HepG2 (cell line): ENCODE measurements around the gene EML2. TPM values are rescaled to one million over a fixed set of nuclear protein-coding genes. Genes with fewer than 3 reads are reported as not detected.

Experiments used
- ATAC-seq: fragments of 200-7000 bp; cut with Tn5 transposase; 3 replicates; pipeline ENCODE4 v1.9.1; 2020; ENCODE audit warnings: mild to moderate bottlenecking, moderate library complexity
- BruUV-seq: library from RNA; stranded (reverse); fragments of 400-500 nt; replicated peaks from 2 replicates; lab custom pipeline; 2021; lab: Mats Ljungman, UMichigan
- CTCF ChIA-PET: fragments of 300-600 bp; formaldehyde crosslinking; extraction: SDS; loops from one replicate; lab custom pipeline; 2021; ENCODE audit warnings: low total read pairs, inconsistent platforms, low intra/inter-chr PET ratio; lab: Yijun Ruan, JAX
- POLR2A ChIA-PET: fragments of 350-600 bp; sonication (Branson Sonifier 250); formaldehyde crosslinking; loops from one replicate; lab custom pipeline; 2020; ENCODE audit warnings: antibody characterized with exemption, inconsistent platforms; lab: Yijun Ruan, JAX
- DNase-seq: peaks from one replicate; pipeline ENCODE4 v3.0.0-alpha.2; 2015; ENCODE audit warnings: low spot score
- FAIRE-seq: peaks from 3 replicates; lab custom pipeline; 2011; peaks lifted over from hg19 to GRCh38; lab: Jason Lieb, UNC
- H2AFZ ChIP-seq: one replicate; pipeline ENCODE4 v1.6.1; 2011; ENCODE audit warnings: low read length, inconsistent platforms
- H3K27ac ChIP-seq: fragments of 300-600 bp; 3 replicates; pipeline ENCODE4 v1.8.0; 2011; ENCODE audit warnings: mixed run types, mild to moderate bottlenecking, mixed read lengths, low read length, inconsistent platforms; ENCODE audit not compliant: insufficient read depth; ENCODE audit errors: extremely low read length
- H3K27me3 ChIP-seq, 2 experiments: fragments of 200-600 bp in 1 of 2; 2 replicates in 1 of 2; 3 replicates in 1 of 2; pipeline versions ENCODE4 v1.6.0 to v1.8.0; 2011; ENCODE audit warnings: low read length in 2 of 2, mild to moderate bottlenecking in 2 of 2, moderate library complexity in 2 of 2, inconsistent platforms in 1 of 2; ENCODE audit not compliant: insufficient read depth in 2 of 2, control insufficient read depth in 1 of 2
- H3K36me3 ChIP-seq, 2 experiments: fragments of 200-600 bp in 1 of 2; replicated peaks in 1 of 2; 2 replicates in 1 of 2; 3 replicates in 1 of 2; pipeline versions ENCODE4 v1.5.1 to v1.8.0; 2011; ENCODE audit warnings: low read length in 2 of 2, inconsistent platforms in 1 of 2; ENCODE audit not compliant: insufficient read depth in 2 of 2, control insufficient read depth in 1 of 2
- H3K4me1 ChIP-seq: 2 replicates; pipeline ENCODE4 v1.5.1; 2012; ENCODE audit warnings: low read length, inconsistent platforms; ENCODE audit not compliant: insufficient read depth
- H3K4me2 ChIP-seq: 2 replicates; pipeline ENCODE4 v1.6.0; 2011; ENCODE audit warnings: low read depth, low read length, inconsistent platforms
- H3K4me3 ChIP-seq, 3 experiments: fragments of 200-600 bp in 1 of 3; sonication (generic), shearing (Covaris generic) in 1 of 3; replicated peaks in 1 of 3; 2 replicates each; pipeline ENCODE4 v1.5.1; 2011 to 2016; ENCODE audit warnings: low read length in 3 of 3, inconsistent platforms in 2 of 3, low read depth in 2 of 3, mild to moderate bottlenecking in 2 of 3, control low read depth in 1 of 3, mixed read lengths in 1 of 3; ENCODE audit not compliant: insufficient read depth in 1 of 3
- H3K79me2 ChIP-seq: one replicate; pipeline ENCODE4 v1.6.1; 2011; ENCODE audit warnings: low read length, inconsistent platforms; ENCODE audit not compliant: insufficient read depth
- H3K9ac ChIP-seq: 2 replicates; pipeline ENCODE4 v1.6.0; 2011; ENCODE audit warnings: mild to moderate bottlenecking, low read depth, low read length, inconsistent platforms; ENCODE audit not compliant: insufficient read depth
- H3K9me3 ChIP-seq: 2 replicates; pipeline ENCODE4 v1.5.1; 2012; ENCODE audit warnings: mild to moderate bottlenecking, low read length
- H4K20me1 ChIP-seq: 2 replicates; pipeline ENCODE4 v1.6.0; 2011; ENCODE audit warnings: inconsistent platforms, mild to moderate bottlenecking, low read length, moderate library complexity; ENCODE audit not compliant: insufficient read depth
- CCAR2 ChIP-seq: fragments of 200-400 bp; formaldehyde crosslinking; optimal IDR thresholded peaks from 2 replicates; pipeline ENCODE3; 2018; ENCODE audit warnings: low read depth, mild to moderate bottlenecking, low read length, moderate library complexity
- CREBL2 ChIP-seq: sonication (generic); formaldehyde crosslinking; IDR thresholded peaks from 2 replicates; pipeline ENCODE4 v1.8.1; 2023; ENCODE audit warnings: missing genetic modification reagents, mild to moderate bottlenecking, borderline replicate concordance
- KLF16 ChIP-seq, 2 experiments: sonication (generic) in 1 of 2; formaldehyde crosslinking in 1 of 2; IDR thresholded peaks; 2 replicates each; pipeline versions ENCODE4 v1.6.1 to v1.8.0; 2016 to 2023; ENCODE audit warnings: missing genetic modification reagents in 2 of 2, missing compliant biosample characterization in 1 of 2
- MAFK ChIP-seq, 2 experiments: IDR thresholded peaks in 1 of 2; conservative IDR thresholded peaks in 1 of 2; 2 replicates each; pipeline ENCODE4 v1.6.1; 2011; ENCODE audit warnings: improper control_type of control experiment in 2 of 2, low read length in 2 of 2
- MEIS2 ChIP-seq: sonication (generic); formaldehyde crosslinking; IDR thresholded peaks from 2 replicates; pipeline ENCODE4 v1.9.0; 2021; ENCODE audit warnings: mild to moderate bottlenecking, missing genetic modification reagents
- MIER2 ChIP-seq: IDR thresholded peaks from 2 replicates; pipeline ENCODE4 v1.6.1; 2016; ENCODE audit warnings: missing biosample characterization, missing genetic modification reagents
- TRIM24 ChIP-seq: sonication (generic); formaldehyde crosslinking; IDR thresholded peaks from 2 replicates; pipeline ENCODE4 v1.8.0; 2022; ENCODE audit warnings: mild to moderate bottlenecking, missing genetic modification reagents
- ZNF12 ChIP-seq: sonication (generic); formaldehyde crosslinking; IDR thresholded peaks from 2 replicates; pipeline ENCODE4 v1.5.0; 2020; ENCODE audit warnings: missing genetic modification reagents
- ZNF496 ChIP-seq: sonication (generic); formaldehyde crosslinking; IDR thresholded peaks from 2 replicates; pipeline ENCODE4 v1.8.1; 2023; ENCODE audit warnings: mild to moderate bottlenecking, moderate library complexity, missing genetic modification reagents; ENCODE audit not compliant: insufficient replicate concordance
- ZSCAN29 ChIP-seq: sonication (generic); formaldehyde crosslinking; conservative IDR thresholded peaks from 2 replicates; pipeline ENCODE4 v1.4.0; 2020; ENCODE audit warnings: mild to moderate bottlenecking, missing genetic modification reagents
- ZUFSP ChIP-seq: sonication (generic); formaldehyde crosslinking; IDR thresholded peaks from 2 replicates; pipeline ENCODE4 v1.9.0; 2021; ENCODE audit warnings: missing genetic modification reagents, mild to moderate bottlenecking, borderline replicate concordance
- WGBS: methylation state at CpG from one replicate; pipeline ENCODE4 v1.1.6; 2017; ENCODE audit warnings: low lambda C conversion rate; 5-methylcytosine and 5-hydroxymethylcytosine counted together
- in situ Hi-C: cut with HindIII; loops from 2 replicates; pipeline ENCODE4 v1.10.0; 2017; ENCODE audit warnings: low pct_unique_long_range_greater_than_20kb; ENCODE audit not compliant: extremely low pct_ligation_motif_present
- intact Hi-C: fragments of 100-400 bp; cut with micrococcal nuclease; formaldehyde crosslinking; loops from one replicate; pipeline ENCODE4 v1.10.0; 2022; ENCODE audit not compliant: unreplicated experiment
- polyA plus RNA-seq, 8 experiments: library from polyadenylated mRNA; depleted of rRNA in 3 of 8; stranded (reverse) in 7 of 8; unstranded in 1 of 8; fragments of >200 nt; fragmentation: Illumina TruSeq in 4 of 8; extraction: Trizol in 4 of 8; gene quantifications; 2 replicates each; pipeline versions ENCODE4 v1.2.1 to v1.2.3, GENCODE V29; 2011 to 2016; ENCODE audit warnings: low read depth in 4 of 8, missing spikeins in 1 of 8, mixed read lengths in 1 of 8; ENCODE audit not compliant: insufficient read depth in 1 of 8
- total RNA-seq, 5 experiments: library from RNA; depleted of rRNA; stranded (reverse); fragments of >200 nt; fragmentation: Illumina TruSeq; extraction: Trizol; gene quantifications; 2 replicates each; pipeline ENCODE4 v1.2.3, GENCODE V29; 2016; ENCODE audit warnings: low read depth in 1 of 5
- TF ChIP-seq, protein P1 (sequence below): sonication (generic); formaldehyde crosslinking; IDR thresholded peaks from 2 replicates; pipeline ENCODE4 v1.4.0; 2020; ENCODE audit warnings: missing genetic modification reagents
- TF ChIP-seq, protein P2 (sequence below): IDR thresholded peaks from 2 replicates; pipeline ENCODE4 v1.6.1; 2012; ENCODE audit warnings: low read depth, low read length, improper control_type of control experiment

EML2 gene
- total and polyA plus RNA-seq, 2 of the 13 experiments (the other 11 are each of a cell fraction or from before 2014, with no cell fraction given), result 7.3 to 12.9 TPM

GRCh38 chr19:45640849-45641273 lies 1.7 kb upstream of the EML2 start (continued):
- TF ChIP-seq, protein P1, sequence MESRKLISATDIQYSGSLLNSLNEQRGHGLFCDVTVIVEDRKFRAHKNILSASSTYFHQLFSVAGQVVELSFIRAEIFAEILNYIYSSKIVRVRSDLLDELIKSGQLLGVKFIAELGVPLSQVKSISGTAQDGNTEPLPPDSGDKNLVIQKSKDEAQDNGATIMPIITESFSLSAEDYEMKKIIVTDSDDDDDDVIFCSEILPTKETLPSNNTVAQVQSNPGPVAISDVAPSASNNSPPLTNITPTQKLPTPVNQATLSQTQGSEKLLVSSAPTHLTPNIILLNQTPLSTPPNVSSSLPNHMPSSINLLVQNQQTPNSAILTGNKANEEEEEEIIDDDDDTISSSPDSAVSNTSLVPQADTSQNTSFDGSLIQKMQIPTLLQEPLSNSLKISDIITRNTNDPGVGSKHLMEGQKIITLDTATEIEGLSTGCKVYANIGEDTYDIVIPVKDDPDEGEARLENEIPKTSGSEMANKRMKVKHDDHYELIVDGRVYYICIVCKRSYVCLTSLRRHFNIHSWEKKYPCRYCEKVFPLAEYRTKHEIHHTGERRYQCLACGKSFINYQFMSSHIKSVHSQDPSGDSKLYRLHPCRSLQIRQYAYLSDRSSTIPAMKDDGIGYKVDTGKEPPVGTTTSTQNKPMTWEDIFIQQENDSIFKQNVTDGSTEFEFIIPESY (CRISPR knock-in tag), result peak; percentile 55
- TF ChIP-seq KLF16 (CRISPR knock-in tag; IDR thresholded peaks at IDR 0.05), result peak in 1 of 2 experiments; percentile 14; a peak in 1 of 4 replicates
- TF ChIP-seq ZNF496 (CRISPR knock-in tag), result no peak

DNA sequence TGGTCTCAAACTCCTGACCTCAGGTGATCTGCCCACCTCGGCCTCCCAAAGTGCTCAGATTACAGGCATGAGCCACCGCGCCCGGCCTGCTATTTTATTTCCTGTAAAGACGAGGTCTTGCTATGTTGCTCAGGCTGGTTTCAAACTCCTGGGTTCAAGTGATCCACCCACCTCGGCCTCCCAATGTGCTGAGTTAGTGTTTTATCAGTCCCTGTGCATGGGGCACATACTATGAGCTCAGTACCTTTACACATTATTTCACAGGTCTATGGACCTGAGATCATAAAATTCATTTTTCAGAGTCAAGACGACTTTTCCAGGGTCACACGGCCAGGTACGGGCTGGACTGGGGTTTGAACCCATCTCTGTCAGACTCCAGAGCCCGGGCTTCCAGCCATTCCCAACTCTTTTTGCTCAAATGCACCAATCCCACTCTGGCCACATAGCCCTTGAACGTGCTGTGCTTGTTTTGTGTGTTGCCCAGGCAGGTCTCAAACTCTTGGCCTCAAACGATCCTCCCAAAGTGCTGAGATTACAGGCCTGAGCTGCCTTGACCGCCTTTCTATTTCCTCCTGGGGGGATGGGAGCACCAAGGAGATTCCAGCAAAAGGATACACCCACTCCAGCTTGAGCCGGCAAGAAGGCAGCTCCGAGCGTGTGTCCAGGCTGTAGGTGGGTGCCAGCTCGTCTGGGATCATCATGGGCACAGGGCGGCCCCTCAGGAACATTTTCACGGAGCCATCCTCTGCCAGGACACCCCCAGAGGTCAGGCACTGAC lies 1.1 kb downstream of the EML2 start:
- FAIRE-seq (no peak), ATAC-seq (no peak)

More for the DNA sequence above, 1.1 kb downstream of the EML2 start:
- Histone ChIP-seq H3K9ac (no peak overlapping the region), H3K27ac (no peak overlapping the region), H2AFZ (no peak overlapping the region), H3K79me2 (no peaks in the 10 kb centered on the region), H3K36me3 (no peaks in the 10 kb centered on the region), H3K4me2 (peak overlapping the region; percentile 85), H3K9me3 (no peaks in the 10 kb centered on the region), H3K4me3 (peak overlapping the region in 2 of 3 experiments; percentile 82; a peak in 3 of 6 replicates), H3K27me3 (no peaks in the 10 kb centered on the region; a peak in 1 of 5 replicates), H4K20me1 (no peaks in the 10 kb centered on the region), H3K4me1 (peaks cover 50% of the 10 kb centered on the region)
- intact Hi-C loops (no loop called here), in situ Hi-C loops (no loop called here)
- BruUV-seq, result TSS peak; percentile 63
- ChIA-PET POLR2A (interaction anchor here (0.7 to 5.9 kb wide), 3 partner anchors 47 to 1845 kb away, joined by 3 to 56 read pairs (median 5); partner anchors contain the start of gene OPA3), CTCF (no interaction called here)
- no peak for TF ChIP-seq ZSCAN29
- TF ChIP-seq ZUFSP, result no peak
- 0 out of 2 replicates have a peak, but pooled peaks have one; percentile 32 for TF ChIP-seq CREBL2 (CRISPR knock-in tag)
- no peak for TF ChIP-seq ZNF12 (CRISPR knock-in tag)
- no peak for TF ChIP-seq TRIM24 (CRISPR knock-in tag)
- TF ChIP-seq, protein P2, sequence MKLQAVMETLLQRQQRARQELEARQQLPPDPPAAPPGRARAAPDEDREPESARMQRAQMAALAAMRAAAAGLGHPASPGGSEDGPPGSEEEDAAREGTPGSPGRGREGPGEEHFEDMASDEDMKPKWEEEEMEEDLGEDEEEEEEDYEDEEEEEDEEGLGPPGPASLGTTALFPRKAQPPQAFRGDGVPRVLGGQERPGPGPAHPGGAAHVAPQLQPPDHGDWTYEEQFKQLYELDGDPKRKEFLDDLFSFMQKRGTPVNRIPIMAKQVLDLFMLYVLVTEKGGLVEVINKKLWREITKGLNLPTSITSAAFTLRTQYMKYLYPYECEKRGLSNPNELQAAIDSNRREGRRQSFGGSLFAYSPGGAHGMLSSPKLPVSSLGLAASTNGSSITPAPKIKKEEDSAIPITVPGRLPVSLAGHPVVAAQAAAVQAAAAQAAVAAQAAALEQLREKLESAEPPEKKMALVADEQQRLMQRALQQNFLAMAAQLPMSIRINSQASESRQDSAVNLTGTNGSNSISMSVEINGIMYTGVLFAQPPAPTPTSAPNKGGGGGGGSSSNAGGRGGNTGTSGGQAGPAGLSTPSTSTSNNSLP, result no peak
- no peak for TF ChIP-seq MEIS2
- peak; percentile 13 to 27; a peak in 1 of 4 replicates for TF ChIP-seq MAFK (conservative IDR thresholded peaks at IDR 0.05 in 1 of 2, IDR thresholded peaks at IDR 0.05 in 1 of 2; ENCODE audit: low read length in 2 of 2)
- TF ChIP-seq CCAR2, result no peak
- no peak for TF ChIP-seq MIER2 (CRISPR knock-in tag)
- DNase-seq, result no peak
- WGBS, result 87% methylated on average over 19 of the region's 19 CpGs
